MCF 10A (cell line): ENCODE data around the gene AMOTL2. TPM values are rescaled to one million over a fixed set of nuclear protein-coding genes. Genes with fewer than 3 reads are reported as not detected.

ENCODE experiments used
- BruUV-seq: library from RNA; stranded (reverse); fragments of 400-500 nt; replicated peaks from 2 replicates; lab custom pipeline; 2021; lab: Mats Ljungman, UMichigan
- CTCF ChIA-PET: fragments of 300-600 bp; sonication (Branson Sonifier 250); formaldehyde crosslinking; extraction: SDS; loops from one replicate; lab custom pipeline; 2021; ENCODE audit warnings: antibody characterized with exemption, inconsistent platforms; lab: Yijun Ruan, JAX
- POLR2A ChIA-PET: fragments of 300-600, 350-650 bp; sonication (Branson Sonifier 250); formaldehyde crosslinking; extraction: SDS; loops from one replicate; lab custom pipeline; 2020; ENCODE audit warnings: antibody characterized with exemption, inconsistent platforms; lab: Yijun Ruan, JAX
- DNase-seq: peaks from one replicate; pipeline ENCODE4 v3.0.0-alpha.2; 2018; ENCODE audit not compliant: unreplicated experiment
- H3K27ac Mint-ChIP-seq: one replicate; pipeline ENCODE4 v1.8.0; 2022; ENCODE audit warnings: mild to moderate bottlenecking, low read depth, mixed read lengths; ENCODE audit not compliant: unreplicated experiment
- H3K27me3 Mint-ChIP-seq: one replicate; pipeline ENCODE4 v1.8.0; 2022; ENCODE audit warnings: mixed read lengths; ENCODE audit not compliant: insufficient read depth, unreplicated experiment
- H3K36me3 Mint-ChIP-seq: one replicate; pipeline ENCODE4 v1.8.0; 2022; ENCODE audit warnings: mild to moderate bottlenecking, moderate library complexity, mixed read lengths; ENCODE audit not compliant: insufficient read depth, unreplicated experiment
- H3K4me1 Mint-ChIP-seq: one replicate; pipeline ENCODE4 v1.8.0; 2022; ENCODE audit warnings: mixed read lengths; ENCODE audit not compliant: insufficient read depth, unreplicated experiment
- H3K4me3 Mint-ChIP-seq: one replicate; pipeline ENCODE4 v1.8.0; 2022; ENCODE audit warnings: mild to moderate bottlenecking, moderate library complexity, mixed read lengths; ENCODE audit not compliant: unreplicated experiment
- H3K9me3 Mint-ChIP-seq: one replicate; pipeline ENCODE4 v1.8.0; 2022; ENCODE audit warnings: mixed read lengths; ENCODE audit not compliant: unreplicated experiment
- intact Hi-C: fragments of 100-400 bp; cut with micrococcal nuclease; formaldehyde crosslinking; loops from 2 replicates; pipeline ENCODE4 v1.14.1; 2022
- total RNA-seq: library from RNA; stranded (reverse); gene quantifications from 2 replicates; pipeline ENCODE4 v1.2.3, GENCODE V29; 2022
- TF ChIP-seq, protein P1 (sequence below): fragments of 200-600 bp; IDR thresholded peaks from one replicate; pipeline ENCODE4 v1.8.0; 2022; ENCODE audit warnings: antibody characterized with exemption, mild to moderate bottlenecking; ENCODE audit not compliant: unreplicated experiment

Gene AMOTL2
- total RNA-seq, 1 experiment from 2014 or later = 137 TPM

DNA sequence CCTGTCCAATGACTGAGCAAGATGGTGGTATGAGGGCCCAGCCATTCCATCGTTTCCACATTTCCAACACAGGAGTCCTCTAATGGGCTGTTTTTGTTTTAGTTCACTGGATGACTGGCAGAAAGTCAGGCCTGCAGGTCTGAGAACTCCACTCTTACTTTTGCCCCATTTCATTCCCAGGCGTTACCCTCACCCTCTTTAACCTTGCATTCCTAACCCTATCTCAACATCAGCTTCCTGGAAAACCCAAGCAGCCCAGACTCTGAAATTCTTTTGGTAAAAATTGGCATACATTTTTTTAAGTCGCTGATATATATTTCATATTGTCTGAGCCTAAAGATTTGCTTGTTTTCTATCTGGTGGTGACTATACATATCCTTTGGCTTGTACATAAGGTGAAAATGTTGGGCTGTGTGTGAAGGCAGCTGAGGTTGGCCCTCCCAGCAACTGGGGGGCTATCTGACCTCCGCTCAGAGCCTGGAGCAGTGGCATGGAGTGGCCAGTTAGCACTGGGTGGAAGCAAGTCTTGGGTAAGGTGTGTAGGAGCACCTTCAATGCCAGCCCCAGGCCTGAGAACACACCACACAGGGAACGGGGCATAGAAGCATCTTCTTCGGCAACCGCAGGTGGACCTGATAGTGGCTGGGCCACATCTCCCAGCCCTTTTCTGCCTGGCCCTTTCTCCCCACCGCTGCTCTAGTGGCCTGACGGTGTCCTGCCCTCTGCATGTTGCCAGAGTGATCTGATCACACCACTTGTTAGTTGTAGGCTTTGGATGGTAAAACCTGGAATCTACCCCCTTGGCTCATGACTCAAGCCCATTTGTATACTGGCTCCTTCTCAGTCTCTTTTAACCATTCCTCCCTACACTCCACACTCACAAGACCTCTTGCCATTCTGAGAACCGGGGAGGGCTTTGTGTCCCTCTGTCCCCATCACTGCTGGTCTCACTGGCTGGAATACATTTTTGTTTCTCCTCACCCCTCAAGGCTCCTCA is 50.0 kb downstream of the AMOTL2 start:
- ChIA-PET CTCF (interaction anchor here (1.0 to 5.5 kb wide), 2 partner anchors 16 to 151 kb away, joined by 6 to 23 read pairs; no protein-coding TSS in a partner anchor), POLR2A (interaction anchor here (1.2 to 4.0 kb wide), 2 partner anchors 7 to 28 kb away, joined by 3 to 15 read pairs; no protein-coding TSS in a partner anchor)
- Mint-ChIP-seq H3K4me1 (peaks cover 59% of the 10 kb centered on the region), H3K4me3 (no peak overlapping the region), H3K9me3 (no peaks in the 10 kb centered on the region), H3K36me3 (no peaks in the 10 kb centered on the region), H3K27me3 (no peaks in the 10 kb centered on the region), H3K27ac (no peak overlapping the region)
- no TSS peak for BruUV-seq
- TF ChIP-seq, protein P1, sequence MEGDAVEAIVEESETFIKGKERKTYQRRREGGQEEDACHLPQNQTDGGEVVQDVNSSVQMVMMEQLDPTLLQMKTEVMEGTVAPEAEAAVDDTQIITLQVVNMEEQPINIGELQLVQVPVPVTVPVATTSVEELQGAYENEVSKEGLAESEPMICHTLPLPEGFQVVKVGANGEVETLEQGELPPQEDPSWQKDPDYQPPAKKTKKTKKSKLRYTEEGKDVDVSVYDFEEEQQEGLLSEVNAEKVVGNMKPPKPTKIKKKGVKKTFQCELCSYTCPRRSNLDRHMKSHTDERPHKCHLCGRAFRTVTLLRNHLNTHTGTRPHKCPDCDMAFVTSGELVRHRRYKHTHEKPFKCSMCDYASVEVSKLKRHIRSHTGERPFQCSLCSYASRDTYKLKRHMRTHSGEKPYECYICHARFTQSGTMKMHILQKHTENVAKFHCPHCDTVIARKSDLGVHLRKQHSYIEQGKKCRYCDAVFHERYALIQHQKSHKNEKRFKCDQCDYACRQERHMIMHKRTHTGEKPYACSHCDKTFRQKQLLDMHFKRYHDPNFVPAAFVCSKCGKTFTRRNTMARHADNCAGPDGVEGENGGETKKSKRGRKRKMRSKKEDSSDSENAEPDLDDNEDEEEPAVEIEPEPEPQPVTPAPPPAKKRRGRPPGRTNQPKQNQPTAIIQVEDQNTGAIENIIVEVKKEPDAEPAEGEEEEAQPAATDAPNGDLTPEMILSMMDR = no peak
- DNase-seq = no peak
- intact Hi-C loops = no loop called here

DNA sequence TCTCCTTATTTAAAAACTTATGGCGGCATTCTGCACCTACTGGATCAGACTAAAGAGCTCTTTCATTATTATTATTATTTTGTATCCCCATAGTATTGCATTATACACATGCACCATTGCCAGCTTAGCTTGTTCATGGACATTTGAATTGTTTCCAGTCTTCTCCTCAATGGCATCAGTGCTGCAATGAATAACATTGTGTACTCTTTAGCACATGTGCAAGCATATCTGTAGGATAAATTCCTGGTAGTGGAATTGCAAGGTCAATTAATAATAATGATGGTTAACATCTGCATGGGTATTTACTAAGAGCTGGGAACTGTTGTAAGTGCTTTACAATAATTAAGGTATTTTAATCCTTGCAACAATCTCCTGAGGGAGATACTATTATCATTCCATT is 52.0 kb downstream of the AMOTL2 start:
- no TSS peak for BruUV-seq
- Mint-ChIP-seq H3K4me1 (peaks cover 45% of the 10 kb centered on the region), H3K27ac (no peak overlapping the region), H3K36me3 (no peaks in the 10 kb centered on the region), H3K27me3 (no peaks in the 10 kb centered on the region), H3K9me3 (no peaks in the 10 kb centered on the region), H3K4me3 (no peak overlapping the region)
- DNase-seq = no peak
- TF ChIP-seq, protein P1 = no peak
- ChIA-PET POLR2A (interaction anchor here (1.1 to 4.0 kb wide), 6 partner anchors 8 to 153 kb away, joined by 3 to 16 read pairs (median 5); no protein-coding TSS in a partner anchor), CTCF (interaction anchor here (0.7 to 5.5 kb wide), 9 partner anchors 10 to 154 kb away, joined by 3 to 23 read pairs (median 6); no protein-coding TSS in a partner anchor)
- intact Hi-C loops = no loop called here

DNA sequence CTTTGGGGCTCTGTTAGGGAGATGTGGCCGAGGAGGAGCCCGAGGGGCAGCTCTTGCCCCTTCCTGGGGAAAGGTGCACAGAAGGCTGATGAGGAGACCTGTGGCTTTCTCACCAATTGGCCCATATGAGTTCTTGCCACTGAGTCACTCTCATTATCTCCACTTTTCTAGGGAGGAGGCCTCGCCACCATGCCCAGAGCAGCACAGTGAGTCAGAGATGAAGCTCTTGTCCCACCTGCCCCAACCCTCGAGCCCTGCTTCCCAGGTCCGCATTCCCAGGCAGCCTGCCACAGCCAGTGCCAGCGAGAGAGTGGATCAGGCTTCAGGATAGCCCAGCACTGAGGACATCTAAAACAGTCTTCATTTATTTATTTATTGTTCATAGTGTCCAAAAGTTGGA is 53.5 kb downstream of the AMOTL2 start:
- ChIA-PET CTCF (interaction anchor here (1.1 to 5.5 kb wide), 4 partner anchors 12 to 153 kb away, joined by 3 to 23 read pairs (median 10); no protein-coding TSS in a partner anchor), POLR2A (interaction anchor here (0.6 to 4.0 kb wide), 9 partner anchors 11 to 376 kb away, joined by 3 to 16 read pairs (median 4); partner anchors contain the start of genes AMOTL2, ANAPC13 and CEP63)
- no peaks in the 10 kb centered on the region for H3K27me3 Mint-ChIP-seq
- H3K4me1 Mint-ChIP-seq = peaks cover 43% of the 10 kb centered on the region
- H3K4me3 Mint-ChIP-seq = no peak overlapping the region
- intact Hi-C loops = no loop called here
- no TSS peak for BruUV-seq
- H3K36me3 Mint-ChIP-seq = no peaks in the 10 kb centered on the region
- H3K27ac Mint-ChIP-seq = peak overlapping the region; percentile 66
- TF ChIP-seq, protein P1 = no peak
- peak; percentile 84 for DNase-seq
- no peaks in the 10 kb centered on the region for H3K9me3 Mint-ChIP-seq

DNA sequence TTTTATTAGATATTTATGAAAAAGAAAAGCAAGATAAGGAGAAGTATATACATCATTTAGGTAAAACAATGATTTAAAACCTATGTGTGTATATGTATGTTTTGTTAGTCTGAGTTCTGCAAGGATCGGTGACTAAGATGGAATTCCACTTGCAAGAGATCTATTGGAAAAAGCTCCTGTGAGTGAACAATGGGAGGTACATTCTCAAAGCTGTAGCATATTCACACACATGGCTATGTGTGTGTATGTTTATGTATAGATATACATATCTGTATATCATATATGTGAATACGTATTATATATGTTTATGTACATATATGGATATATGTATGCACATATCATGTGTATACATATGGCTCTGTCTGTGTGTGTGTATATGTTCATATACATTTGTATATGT is 54.3 kb downstream of the AMOTL2 start:
- H3K4me3 Mint-ChIP-seq = no peak overlapping the region
- H3K4me1 Mint-ChIP-seq = peaks cover 43% of the 10 kb centered on the region
- no peak for DNase-seq
- ChIA-PET CTCF (interaction anchor here (0.7 to 5.5 kb wide), 5 partner anchors 10 to 46 kb away, joined by 3 to 23 read pairs (median 4); no protein-coding TSS in a partner anchor), POLR2A (interaction anchor here (0.9 to 4.0 kb wide), 7 partner anchors 12 to 747 kb away, joined by 3 to 16 read pairs (median 6); partner anchors contain the start of gene AMOTL2)
- intact Hi-C loops = no loop called here
- H3K36me3 Mint-ChIP-seq = no peaks in the 10 kb centered on the region
- no TSS peak for BruUV-seq
- no peak overlapping the region for H3K27ac Mint-ChIP-seq
- TF ChIP-seq, protein P1 = no peak
- H3K27me3 Mint-ChIP-seq = no peaks in the 10 kb centered on the region
- H3K9me3 Mint-ChIP-seq = no peaks in the 10 kb centered on the region
